22Rv1 (cell line): ENCODE results near the gene ST3GAL3.

Experiments used
- H3K27ac ChIP-seq: fragments of 450-650 bp; 2 replicates; pipeline ENCODE4 v1.5.1; 2017
- CTCF ChIP-seq: fragments of 450-650 bp; IDR thresholded peaks from 2 replicates; pipeline ENCODE4 v1.5.1; 2017; ENCODE audit warnings: mild to moderate bottlenecking
- ZFX ChIP-seq: fragments of 450-650 bp; IDR thresholded peaks from 2 replicates; pipeline ENCODE4 v1.6.1; 2017; ENCODE audit warnings: antibody characterized with exemption, borderline replicate concordance

The ST3GAL3 gene

GRCh38 chr1:43703836-43704235 lies 3.5 kb upstream of the ST3GAL3 start:
- H3K27ac ChIP-seq = no peak overlapping the region

GRCh38 chr1:43704838-43705237 lies 2.5 kb upstream of the ST3GAL3 start:
- 0 out of 2 replicates have a peak, but pooled peaks have one; percentile 5 for TF ChIP-seq CTCF
- no peak for TF ChIP-seq ZFX
- peak overlapping the region; percentile 70; the same call in 1 of the 2 replicates for H3K27ac ChIP-seq

More at GRCh38 chr1:43703836-43704235, 3.5 kb upstream of the ST3GAL3 start:
- TF ChIP-seq CTCF = no peak
- no peak for TF ChIP-seq ZFX

GRCh38 chr1:43705334-43705733 lies 2.0 kb upstream of the ST3GAL3 start:
- no peak for TF ChIP-seq ZFX
- no peak for TF ChIP-seq CTCF
- peak overlapping the region; percentile 70 for H3K27ac ChIP-seq

- no peak for TF ChIP-seq CTCF
- no peak for TF ChIP-seq ZFX
- peak overlapping the region; percentile 70 for H3K27ac ChIP-seq
Measured at GRCh38 chr1:43705982-43706597, 1.2 kb upstream of the ST3GAL3 start.

- no peak for TF ChIP-seq CTCF
- TF ChIP-seq ZFX = no peak
- H3K27ac ChIP-seq = peak overlapping the region; percentile 70
Measured at GRCh38 chr1:43706598-43707189, 642 bp upstream of the ST3GAL3 start.

GRCh38 chr1:43708002-43708410 lies 670 bp downstream of the ST3GAL3 start:
- TF ChIP-seq CTCF (no peak), ZFX (no peak)
- peak overlapping the region; percentile 70 for H3K27ac ChIP-seq

- no peak overlapping the region for H3K27ac ChIP-seq
- TF ChIP-seq ZFX = no peak
- no peak for TF ChIP-seq CTCF
Measured at GRCh38 chr1:43711049-43711448, 3.7 kb downstream of the ST3GAL3 start.
